ENCODE measurements around the gene AQP12B. TPM values are rescaled to one million over a fixed set of nuclear protein-coding genes. Genes with fewer than 3 reads are reported as not detected.
"Not testable (repeated sequence)": the region's sequence is repeated elsewhere in the genome, so short reads cannot be mapped to it uniquely, and the experiment has no call there.

The AQP12B gene
- total RNA-seq, 2 donors from 2014 or later: not detected

DNA sequence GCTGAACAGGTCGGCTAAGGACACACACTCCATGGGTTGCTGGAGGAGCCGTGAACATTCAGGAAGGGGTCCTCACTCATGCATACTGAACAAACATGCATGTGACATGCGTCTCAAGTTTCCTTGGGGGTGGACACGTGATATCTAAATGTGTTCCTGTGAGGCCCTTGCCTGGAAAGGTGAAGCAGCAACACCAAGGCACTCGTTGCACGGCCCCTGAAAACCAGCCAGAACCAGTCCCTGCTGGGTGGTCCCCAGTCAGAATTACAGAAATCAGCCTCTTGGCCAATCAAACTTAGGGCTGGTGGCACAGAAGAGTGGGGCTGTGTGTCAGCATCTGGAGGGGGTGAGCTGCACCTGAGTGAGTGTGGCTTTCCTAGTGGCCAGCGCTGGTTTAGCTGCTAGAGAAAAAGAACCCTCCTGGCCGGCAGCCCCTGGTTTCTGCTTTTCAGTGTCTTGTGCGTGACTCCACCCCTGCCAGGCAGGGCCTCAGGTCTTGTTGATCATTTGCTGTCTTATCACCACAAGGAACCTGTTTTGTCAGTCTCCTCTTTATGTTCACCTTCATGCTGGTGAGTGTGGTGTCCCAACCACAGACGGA, 3.2 kb upstream of the AQP12B start:
- Mint-ChIP-seq H3K4me1 (no peaks in the 10 kb centered on the region), H3K9me3 (no peaks in the 10 kb centered on the region), H3K4me3 (no peak overlapping the region), H3K27ac (peak overlapping the region; percentile 67), H3K27me3 (no peaks in the 10 kb centered on the region), H3K36me3 (ENCODE audit: low read depth) (no peaks in the 10 kb centered on the region)
- ATAC-seq (replicated peaks): no peak

GRCh38 chr2:240683980-240684728, 1.5 kb upstream of the AQP12B start:
- ATAC-seq (replicated peaks); H3K9me3 Mint-ChIP-seq; H3K27me3 Mint-ChIP-seq; H3K4me1 Mint-ChIP-seq; H3K27ac Mint-ChIP-seq; H3K36me3 Mint-ChIP-seq (ENCODE audit: low read depth): not testable (repeated sequence)
- H3K4me3 Mint-ChIP-seq: peak overlapping the region; percentile 41

- not testable (repeated sequence) for H3K27ac Mint-ChIP-seq; H3K4me1 Mint-ChIP-seq; H3K9me3 Mint-ChIP-seq; H3K27me3 Mint-ChIP-seq; H3K36me3 Mint-ChIP-seq (ENCODE audit: low read depth)
- peak overlapping the region; percentile 41 for H3K4me3 Mint-ChIP-seq
- peak; percentile 38 for ATAC-seq (replicated peaks)
These were observed 769 bp upstream of the AQP12B start for GRCh38 chr2:240683329-240683979.

DNA sequence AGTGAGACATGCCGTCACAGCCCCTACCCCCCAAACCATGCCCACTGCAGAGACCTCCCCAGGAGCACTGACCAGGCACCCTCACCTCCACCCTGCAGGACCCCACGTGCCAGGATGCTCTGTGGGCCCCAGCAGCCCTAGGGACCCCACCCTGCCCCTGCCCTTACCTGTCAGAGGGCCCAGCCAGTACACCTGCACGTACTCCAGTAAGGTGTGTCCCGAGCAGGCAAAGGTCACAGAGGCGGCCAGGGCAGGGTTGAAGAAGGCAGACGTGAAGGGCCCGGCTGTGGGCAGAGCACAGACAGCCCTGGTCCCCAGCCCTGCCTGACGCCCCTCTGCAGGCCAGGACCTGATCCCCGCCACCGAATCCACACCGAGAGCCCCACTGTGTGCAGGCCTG, 2.5 kb downstream of the AQP12B start:
- not testable (repeated sequence) for H3K27ac Mint-ChIP-seq; H3K4me3 Mint-ChIP-seq; H3K36me3 Mint-ChIP-seq (ENCODE audit: low read depth); H3K27me3 Mint-ChIP-seq; H3K9me3 Mint-ChIP-seq; H3K4me1 Mint-ChIP-seq; ATAC-seq (replicated peaks)

DNA sequence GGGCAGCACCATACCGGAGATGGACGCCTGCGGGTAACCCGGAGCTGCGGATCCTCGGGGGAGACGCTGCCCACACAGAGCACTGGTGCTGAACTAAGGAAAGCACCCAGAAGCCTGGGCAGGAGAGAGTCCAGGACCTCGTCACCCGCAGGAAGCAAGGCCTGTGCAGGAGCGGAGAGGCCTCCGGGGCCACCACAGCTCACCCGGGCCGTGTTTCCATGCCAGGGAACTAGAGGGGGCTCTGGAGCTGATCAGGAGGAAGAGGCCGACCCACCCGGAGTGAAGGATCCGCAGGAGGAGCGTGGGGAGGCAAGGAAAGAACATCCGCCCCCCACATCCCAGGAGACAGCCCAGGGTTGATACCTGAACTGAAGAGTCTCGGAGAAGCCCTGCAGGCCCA, 3.8 kb downstream of the AQP12B start:
- not testable (repeated sequence) for H3K27me3 Mint-ChIP-seq; H3K4me1 Mint-ChIP-seq; H3K4me3 Mint-ChIP-seq; H3K27ac Mint-ChIP-seq; H3K9me3 Mint-ChIP-seq; ATAC-seq (replicated peaks); H3K36me3 Mint-ChIP-seq (ENCODE audit: low read depth)

GRCh38 chr2:240678043-240678442, 4.6 kb downstream of the AQP12B start:
- ATAC-seq (replicated peaks); H3K4me3 Mint-ChIP-seq; H3K27ac Mint-ChIP-seq; H3K9me3 Mint-ChIP-seq; H3K36me3 Mint-ChIP-seq (ENCODE audit: low read depth); H3K27me3 Mint-ChIP-seq; H3K4me1 Mint-ChIP-seq: not testable (repeated sequence)

DNA sequence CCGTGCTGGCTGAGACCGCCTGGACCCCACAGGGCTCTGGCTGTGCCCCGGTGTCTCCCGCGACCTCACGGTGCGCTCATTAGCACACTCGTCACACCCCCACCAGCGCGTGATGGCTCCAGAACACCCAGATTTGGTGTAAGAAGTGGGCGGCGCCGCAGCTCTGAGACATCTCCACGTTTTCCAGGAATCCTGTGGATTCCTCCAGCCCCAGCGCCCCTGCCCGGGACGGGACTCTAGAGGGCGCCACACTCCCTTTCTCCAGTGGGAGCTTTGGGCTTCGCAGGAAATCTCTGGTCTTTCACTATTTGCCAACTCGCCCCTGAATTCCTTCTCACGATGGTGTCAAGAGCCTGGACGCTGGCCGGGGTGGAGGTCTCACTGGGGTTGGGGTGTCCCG, 7.3 kb downstream of the AQP12B start:
- H3K27me3 Mint-ChIP-seq; H3K36me3 Mint-ChIP-seq (ENCODE audit: low read depth); H3K4me3 Mint-ChIP-seq; H3K27ac Mint-ChIP-seq; H3K4me1 Mint-ChIP-seq; H3K9me3 Mint-ChIP-seq: not testable (repeated sequence)
- ATAC-seq (replicated peaks): peak; percentile 32

- H3K4me1 Mint-ChIP-seq; H3K4me3 Mint-ChIP-seq; ATAC-seq (replicated peaks); H3K36me3 Mint-ChIP-seq (ENCODE audit: low read depth); H3K9me3 Mint-ChIP-seq; H3K27ac Mint-ChIP-seq; H3K27me3 Mint-ChIP-seq: not testable (repeated sequence)
These were observed 8.1 kb downstream of the AQP12B start for GRCh38 chr2:240674461-240675184.

GRCh38 chr2:240672701-240673190, 9.9 kb downstream of the AQP12B start:
- Mint-ChIP-seq H3K9me3 (no peaks in the 10 kb centered on the region), H3K36me3 (ENCODE audit: low read depth) (no peaks in the 10 kb centered on the region), H3K4me1 (no peaks in the 10 kb centered on the region), H3K27ac (no peak overlapping the region), H3K4me3 (no peak overlapping the region), H3K27me3 (peaks cover 3% of the 10 kb centered on the region)
- ATAC-seq (replicated peaks): no peak

DNA sequence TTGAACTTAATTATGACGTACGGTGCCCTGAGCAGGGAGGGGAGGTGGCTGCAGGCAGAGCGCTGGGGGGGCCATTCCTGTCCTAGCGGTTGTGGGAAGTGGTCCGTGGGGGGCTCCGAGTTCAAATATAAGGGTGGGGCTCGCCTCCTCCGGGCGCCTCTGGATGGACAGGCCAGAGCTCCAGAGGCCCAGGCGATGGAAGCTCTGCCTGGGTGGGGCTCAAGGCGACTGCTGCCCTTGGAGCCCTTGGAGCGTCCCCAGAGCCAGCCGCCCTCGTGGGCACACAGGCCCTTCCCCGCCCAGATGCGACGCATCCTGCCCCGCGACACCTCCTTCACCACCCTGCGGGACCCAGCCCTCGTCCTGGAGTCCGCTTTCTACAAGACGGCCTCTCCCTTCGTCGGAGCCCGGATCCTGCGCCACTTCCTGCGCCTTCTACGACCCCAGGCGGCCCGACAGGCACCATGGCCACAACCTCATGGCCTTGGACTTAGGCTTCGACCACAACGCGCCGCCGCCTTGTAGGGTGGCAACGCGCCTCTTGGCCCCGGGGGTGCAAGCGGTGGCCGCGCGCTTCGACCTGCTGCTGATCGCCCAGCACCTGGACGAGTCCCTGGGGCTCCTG, 10.5 kb downstream of the AQP12B start:
- Mint-ChIP-seq H3K27me3 (peaks cover 5% of the 10 kb centered on the region), H3K27ac (no peak overlapping the region), H3K36me3 (ENCODE audit: low read depth) (no peaks in the 10 kb centered on the region), H3K9me3 (no peaks in the 10 kb centered on the region), H3K4me3 (no peak overlapping the region), H3K4me1 (no peaks in the 10 kb centered on the region)
- ATAC-seq (replicated peaks): no peak

DNA sequence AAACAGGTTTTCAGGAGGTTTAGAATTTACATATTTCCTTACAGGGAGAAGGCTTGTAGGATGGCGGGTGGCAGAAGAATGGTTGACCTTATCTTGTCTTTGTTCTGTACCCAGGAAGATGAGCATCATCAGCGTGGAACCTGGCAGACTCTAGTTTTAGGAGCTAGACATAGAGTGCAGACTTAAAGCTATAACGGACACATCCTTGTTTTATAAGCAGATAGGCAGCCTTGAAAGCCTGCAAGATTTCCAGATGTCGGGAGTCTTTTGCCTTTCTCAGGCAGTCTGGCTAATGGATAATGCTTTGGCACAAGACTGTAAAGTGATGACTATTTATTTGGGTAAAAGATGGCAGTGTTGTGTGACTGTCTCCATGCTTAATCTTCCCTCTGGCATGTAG, 11.7 kb downstream of the AQP12B start:
- Mint-ChIP-seq H3K36me3 (ENCODE audit: low read depth) (no peaks in the 10 kb centered on the region), H3K4me1 (no peaks in the 10 kb centered on the region), H3K27ac (no peak overlapping the region), H3K27me3 (peaks cover 14% of the 10 kb centered on the region), H3K9me3 (no peaks in the 10 kb centered on the region), H3K4me3 (no peak overlapping the region)
- ATAC-seq (replicated peaks): no peak

GRCh38 chr2:240670402-240670801, 12.3 kb downstream of the AQP12B start:
- H3K27me3 Mint-ChIP-seq: peaks cover 16% of the 10 kb centered on the region
- ATAC-seq (replicated peaks): no peak

DNA sequence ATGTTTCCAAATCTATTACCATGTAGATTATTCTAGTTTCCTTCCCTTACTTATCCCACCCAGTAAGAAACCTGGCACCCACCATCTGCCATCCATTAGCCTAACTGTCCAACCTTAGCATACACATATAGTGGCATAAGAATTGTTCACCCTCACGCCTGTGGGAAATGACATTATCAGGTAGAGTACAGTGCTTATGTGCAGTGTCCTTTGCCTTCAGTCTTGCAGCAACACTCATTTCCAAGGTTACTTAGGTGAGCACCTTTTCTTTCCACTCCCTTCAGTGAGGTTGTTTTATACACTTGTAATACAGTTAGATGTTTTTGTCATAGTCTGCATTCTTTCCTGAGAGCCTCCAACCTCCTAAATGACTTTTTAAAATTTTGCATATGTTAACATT, 18.1 kb downstream of the AQP12B start:
- Mint-ChIP-seq H3K9me3 (no peaks in the 10 kb centered on the region), H3K27ac (no peak overlapping the region), H3K4me1 (no peaks in the 10 kb centered on the region), H3K36me3 (ENCODE audit: low read depth) (no peaks in the 10 kb centered on the region), H3K4me3 (no peak overlapping the region), H3K27me3 (peaks cover 32% of the 10 kb centered on the region)
- ATAC-seq (replicated peaks): no peak

More at GRCh38 chr2:240670402-240670801, 12.3 kb downstream of the AQP12B start:
- Mint-ChIP-seq H3K9me3 (no peaks in the 10 kb centered on the region), H3K4me1 (no peaks in the 10 kb centered on the region), H3K27ac (no peak overlapping the region), H3K36me3 (ENCODE audit: low read depth) (no peaks in the 10 kb centered on the region), H3K4me3 (no peak overlapping the region)

DNA sequence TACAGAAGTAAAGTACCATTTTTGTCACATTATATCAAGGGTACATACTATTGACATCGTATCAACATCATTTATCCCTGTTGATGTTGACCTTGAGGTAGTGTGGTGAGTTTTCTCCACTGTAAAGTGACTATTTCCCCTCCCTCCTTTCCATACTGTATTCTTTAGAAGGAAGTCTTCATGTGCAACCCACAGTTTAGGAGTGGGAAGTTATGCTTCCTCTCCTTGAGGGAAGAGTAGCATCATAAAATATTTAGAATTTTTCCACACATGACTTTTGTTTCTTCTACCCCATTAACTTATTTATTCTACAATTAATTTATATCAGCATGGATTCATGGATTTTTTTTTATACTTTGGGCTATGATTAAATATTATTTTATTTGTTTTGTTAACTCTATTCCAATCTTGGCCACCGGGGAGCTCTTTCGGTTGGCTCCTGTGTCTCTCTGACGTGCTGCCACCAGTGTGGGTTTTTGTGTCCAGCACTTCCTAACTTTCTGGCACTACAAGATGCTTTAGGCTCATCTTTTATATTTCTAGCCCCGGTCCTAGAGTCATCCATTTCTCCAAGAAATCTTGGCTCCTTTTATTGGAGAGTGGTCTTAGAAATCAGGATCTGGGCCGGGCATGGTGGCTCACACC, 19.0 kb downstream of the AQP12B start:
- Mint-ChIP-seq H3K27ac (no peak overlapping the region), H3K36me3 (ENCODE audit: low read depth) (no peaks in the 10 kb centered on the region), H3K27me3 (peaks cover 38% of the 10 kb centered on the region), H3K9me3 (no peaks in the 10 kb centered on the region), H3K4me3 (no peak overlapping the region), H3K4me1 (no peaks in the 10 kb centered on the region)
- no peak for ATAC-seq (replicated peaks)
